NCI-H128 (cell line): ENCODE measurements around the gene AATK.
"Not testable (repeated sequence)": the region's sequence is repeated elsewhere in the genome, so short reads cannot be mapped to it uniquely, and the experiment has no call there.

Source experiments
- DNase-seq: peaks from one replicate; lab custom pipeline; 2025; ENCODE audit not compliant: unreplicated experiment; lab: John Stamatoyannopoulos, UW

The AATK gene

DNA sequence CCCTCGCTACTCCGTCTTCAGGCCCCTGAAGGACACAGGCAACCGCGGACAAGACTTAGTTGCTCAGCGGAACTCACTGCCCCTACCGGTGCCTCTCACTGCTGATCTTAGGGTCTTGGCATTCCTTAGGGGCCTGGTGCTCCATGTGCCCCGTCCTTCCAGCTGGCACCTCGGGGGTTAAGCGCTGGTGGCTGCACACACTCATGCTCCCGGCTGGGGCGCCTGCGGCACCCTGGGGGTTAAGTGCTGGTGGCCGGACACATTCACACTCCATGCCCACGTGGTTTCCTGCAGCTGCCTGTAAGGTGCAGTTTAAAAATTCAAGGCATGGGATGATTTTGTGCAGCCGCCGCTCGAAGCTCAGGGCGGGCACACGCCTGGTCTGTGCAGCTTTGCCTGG, 86.0 kb downstream of the AATK start:
- DNase-seq: no peak

DNA sequence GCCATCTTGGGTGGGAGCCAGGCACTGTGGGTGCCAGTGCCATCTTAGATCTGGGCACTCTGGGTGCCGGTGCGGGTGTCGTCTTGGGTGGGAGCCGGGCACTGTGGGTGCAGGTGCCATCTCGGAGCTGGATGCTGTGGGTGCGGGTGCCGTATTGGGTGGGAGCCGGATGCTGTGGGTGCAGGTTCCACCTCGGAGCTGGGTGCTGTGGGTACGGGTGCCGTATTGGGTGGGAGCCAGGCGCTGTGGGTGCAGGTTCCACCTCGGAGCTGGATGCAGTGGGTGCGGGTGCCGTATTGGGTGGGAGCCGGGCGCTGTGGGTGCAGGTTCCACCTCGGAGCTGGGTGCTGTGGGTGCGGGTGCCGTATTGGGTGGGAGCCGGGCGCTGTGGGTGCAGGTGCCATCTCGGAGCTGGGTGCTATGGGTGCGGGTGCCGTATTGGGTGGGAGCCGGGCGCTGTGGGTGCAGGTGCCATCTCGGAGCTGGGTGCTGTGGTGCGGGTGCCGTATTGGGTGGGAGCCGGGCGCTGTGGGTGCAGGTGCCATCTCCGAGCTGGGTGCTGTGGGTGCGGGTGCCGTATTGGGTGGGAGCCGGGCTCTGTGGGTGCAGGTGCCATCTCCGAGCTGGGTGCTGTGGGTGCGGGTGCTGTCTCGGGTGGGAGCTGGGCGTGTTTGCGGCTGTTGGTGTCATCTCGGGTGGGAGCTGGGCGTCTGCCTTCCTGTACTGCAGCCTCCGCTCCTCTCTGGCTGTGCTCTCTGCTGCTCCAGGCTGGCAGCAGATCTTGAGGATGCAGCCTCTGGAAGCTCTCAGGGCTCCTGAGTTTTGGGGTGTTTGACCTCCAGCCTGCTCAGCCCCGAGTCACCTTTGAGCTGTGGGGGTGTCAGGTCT, 87.8 kb downstream of the AATK start:
- not testable (repeated sequence) for DNase-seq

DNA sequence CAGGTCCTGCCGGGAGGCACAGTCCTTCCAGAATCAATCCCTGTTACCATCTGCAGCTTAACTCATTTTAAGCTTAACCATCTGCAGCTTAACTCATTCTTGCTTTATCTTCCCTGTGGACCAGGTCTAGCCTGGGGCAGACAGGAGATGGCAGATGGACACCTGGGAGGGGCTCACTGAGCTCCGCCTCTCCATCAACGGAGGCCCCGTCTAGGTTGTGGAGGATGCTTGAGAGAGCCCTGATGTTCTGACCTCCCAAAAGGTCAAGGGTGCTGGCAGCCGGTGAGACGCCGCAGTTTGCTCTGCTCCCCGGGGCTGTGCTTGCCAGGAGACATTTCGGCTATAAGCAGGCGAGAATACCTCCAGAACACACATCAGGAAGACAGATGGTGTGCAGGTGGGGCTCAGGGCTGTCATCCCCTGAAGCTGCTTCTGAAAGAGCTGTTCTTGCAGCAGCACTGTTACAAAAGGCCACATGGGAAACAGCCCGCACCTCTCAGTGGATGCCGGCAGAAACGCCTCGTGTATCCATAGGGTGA, 89.8 kb downstream of the AATK start:
- DNase-seq: no peak

DNA sequence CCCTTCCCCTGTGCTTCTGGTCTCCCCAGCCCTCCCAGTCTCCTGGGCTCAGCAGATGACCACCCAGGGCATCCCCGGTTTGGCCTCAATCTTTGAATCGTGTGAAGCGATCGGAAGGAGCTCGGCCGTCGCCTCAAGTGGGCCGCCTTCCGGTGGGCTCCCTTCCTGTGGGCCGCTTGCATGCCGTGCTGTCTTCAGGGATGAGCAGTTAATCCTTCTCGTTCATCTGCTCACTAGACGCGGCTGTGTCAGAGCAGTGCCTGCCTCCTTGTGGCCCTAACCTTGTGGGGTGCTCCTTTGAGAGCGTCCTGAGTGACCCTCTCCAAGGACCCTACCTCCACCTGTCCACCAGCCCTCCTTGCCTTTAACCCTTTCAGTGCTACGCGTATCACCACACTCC, 90.7 kb downstream of the AATK start:
- no peak for DNase-seq

DNA sequence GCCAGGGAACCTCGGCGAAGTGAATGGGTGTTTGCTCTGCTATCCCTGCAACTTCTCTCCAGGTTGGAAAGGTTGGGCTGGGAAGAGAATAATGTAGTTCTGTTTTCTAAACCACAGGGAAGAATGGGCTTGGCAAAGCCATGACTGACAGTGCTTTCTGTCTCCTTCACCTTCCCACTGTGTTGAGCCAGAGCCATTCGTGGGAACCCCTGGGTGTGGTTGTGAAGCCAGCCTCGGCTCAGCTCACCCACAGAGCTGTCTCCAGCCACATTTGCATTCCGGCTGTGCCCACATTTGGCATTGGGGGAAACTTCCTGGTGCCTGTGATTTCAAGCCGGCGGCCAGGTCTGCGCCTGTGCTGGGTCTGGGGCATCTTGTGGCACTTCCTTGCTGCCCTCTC, 91.1 kb downstream of the AATK start:
- no peak for DNase-seq

DNA sequence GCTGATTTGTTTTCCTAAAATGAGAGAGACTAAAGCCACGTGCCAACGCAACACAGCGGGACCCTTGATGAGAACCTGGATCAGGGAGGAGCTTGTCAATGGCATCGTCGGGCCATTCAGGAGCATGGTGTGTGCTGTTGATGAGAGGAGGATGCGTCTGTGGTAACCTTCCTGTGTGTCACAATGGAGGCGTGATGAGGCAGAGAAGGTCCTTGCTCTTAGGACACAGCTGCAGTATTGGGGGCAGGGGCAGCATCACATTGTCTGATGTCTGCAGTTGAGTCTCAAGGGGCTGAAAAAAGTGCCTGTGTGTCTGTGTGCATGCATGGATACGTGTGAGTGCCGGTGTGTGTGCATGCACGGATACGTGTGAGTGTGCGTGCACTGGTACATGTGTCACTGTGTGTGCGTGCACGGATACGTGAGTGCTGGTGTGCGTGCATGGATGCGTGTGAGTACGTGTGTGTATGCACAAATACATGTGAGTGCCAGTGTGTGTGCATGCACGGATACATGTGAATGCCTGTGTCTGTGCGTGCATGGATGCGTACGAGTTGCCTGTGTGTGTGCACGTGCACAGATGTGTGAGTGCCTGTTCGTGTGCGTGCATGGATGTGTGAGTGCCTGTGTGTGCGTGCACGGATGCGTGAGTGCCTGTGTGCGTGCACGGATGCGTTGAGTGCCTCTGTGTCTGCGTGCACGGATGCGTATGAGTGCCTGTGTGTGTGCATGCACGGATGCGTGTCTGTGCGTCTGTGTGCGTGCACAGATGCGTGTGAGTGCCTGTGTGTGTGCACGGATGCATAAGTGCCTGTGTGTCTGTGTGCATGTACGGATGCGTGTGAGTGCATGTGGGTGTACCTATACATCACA, 91.8 kb downstream of the AATK start:
- no peak for DNase-seq

DNA sequence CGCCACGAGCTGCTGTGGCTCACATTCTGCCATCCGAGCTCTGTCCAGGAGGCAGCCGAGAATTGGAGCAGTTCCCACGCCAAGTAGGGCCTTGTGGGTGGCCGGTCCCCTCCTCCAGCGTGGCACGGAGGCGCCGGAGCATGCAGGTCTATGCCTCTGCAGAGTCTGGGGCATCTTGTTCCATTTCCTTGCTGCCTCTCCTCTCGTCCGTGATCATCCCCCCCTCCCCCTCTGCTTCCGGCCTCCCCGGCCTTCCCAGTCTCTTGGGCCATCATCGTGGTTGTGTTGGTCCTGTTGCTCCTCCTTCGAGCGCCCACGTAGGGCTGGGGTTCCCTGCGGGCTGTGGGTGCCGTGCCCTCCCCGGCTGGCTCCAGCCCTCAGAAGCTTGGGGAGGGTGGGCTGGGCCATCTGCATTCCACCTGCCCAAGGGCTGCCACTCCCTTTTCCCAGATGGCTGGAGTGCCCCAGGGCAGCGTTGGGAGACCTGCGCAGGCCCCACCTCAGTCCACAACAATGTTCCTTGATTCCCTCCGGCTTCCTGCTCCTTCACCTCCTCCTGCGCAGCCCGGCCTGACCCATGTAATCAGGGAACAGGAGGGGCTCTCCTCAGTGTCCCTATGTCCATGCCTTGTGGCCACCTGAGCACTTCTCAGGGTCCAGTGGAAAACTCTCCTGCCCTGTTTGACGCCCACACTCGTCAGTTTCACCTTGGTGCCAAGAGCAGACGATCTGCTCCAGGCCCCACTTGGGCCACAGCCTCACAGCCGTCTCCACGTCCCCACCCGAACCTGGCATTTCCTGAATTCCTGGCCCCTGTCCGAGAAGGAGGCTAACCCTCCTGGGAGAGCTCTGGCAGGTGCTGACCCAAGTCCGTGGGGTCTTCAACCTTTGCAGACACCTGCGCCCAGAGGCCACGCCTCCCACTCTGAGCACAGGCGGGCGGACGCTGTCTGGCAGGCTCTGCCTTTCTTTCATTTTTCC, 94.0 kb downstream of the AATK start:
- DNase-seq: no peak

DNA sequence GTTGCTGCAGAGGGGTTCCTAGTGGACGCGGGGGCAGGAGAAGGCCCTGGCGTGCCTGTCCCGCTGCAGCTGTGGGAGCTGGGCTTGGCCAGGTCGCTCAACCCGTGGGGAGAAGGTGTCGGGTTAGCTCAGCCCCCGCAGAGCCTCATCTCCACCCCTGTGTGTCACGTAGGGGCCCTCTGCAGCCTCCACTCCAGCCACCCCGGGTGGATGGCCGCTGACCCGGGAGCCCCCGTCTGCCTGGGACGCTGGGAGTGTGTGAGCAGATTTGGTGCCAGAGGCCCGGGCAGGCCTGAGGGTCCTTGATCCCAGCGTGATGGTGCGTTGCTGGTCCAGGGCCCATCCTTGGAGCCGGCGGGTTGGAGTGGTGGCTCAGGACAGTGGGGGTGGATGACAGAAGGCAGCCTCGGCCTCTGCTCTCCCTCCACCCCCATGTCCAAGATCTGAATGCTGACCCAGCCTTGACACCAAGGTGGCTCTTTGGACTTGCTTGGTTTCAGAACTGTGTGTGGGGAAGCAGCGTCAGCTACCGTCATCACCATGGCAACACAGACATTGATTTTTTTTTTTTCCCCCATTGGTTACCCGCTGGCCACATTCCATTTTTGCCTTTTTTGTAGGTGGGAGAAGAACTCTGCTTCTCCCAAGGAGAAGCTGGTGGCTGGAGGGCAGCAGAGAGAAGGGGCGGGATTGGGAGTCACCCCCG, 95.3 kb downstream of the AATK start:
- DNase-seq: no peak

DNA sequence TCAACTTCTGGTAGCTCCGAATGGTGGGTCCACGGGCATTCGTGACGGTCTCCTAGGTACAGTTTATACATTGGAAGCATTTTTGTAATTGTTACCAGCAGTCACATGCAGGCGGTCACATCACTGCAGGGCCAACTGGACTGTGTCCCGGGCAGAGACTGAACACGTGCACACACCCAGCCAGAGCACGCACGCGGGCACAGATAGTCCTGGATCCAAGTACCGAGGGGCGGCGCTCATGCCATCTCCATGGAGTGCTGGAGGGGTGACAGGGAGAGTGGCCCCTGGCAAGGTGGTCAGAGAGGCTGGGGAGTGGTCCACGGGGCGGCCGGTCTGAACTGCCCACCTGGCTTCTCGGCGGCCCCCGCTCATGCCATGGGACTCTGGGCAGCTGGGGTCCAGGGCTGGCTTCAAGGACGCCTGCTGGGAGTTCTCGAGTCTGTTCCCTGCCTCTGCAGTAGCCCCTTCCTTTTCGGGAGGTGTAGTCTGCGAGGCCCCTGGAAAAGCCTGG, 96.8 kb downstream of the AATK start:
- DNase-seq: no peak

DNA sequence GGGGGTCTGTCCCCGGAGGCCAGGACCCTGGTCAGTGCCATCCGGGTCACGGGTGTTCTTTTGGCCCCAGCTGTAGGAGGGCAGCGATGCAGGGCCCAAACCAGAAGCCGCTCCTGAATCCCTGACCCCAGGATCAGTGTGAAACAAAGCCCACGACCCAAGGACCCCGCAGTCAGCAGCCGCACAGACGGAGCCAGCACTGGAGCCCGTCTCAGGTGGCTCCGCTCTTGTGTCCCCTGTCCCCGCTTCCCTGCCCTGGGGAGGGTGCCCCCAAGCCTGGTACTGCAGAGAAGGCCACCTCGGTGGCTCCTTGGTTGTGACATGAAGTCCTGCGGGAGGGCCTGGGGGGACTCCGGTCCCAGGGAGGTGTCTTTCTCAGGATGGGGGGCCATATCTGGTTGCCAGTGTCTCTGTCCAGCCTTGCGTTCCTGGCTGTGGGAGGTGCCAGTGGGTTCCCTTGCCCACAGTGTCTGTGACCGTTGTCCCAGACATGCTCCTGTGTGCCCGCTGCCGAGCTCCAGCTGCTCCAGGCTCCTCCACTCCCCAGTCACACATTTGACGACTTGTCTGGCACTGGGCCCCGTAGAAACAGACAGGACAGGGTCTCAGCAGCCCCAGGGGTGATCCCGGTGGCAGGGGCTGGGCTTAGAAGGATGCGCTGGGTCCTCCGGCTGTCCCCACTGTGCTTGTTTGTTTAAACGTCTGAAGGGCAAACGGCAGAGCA, 97.4 kb downstream of the AATK start:
- no peak for DNase-seq

DNA sequence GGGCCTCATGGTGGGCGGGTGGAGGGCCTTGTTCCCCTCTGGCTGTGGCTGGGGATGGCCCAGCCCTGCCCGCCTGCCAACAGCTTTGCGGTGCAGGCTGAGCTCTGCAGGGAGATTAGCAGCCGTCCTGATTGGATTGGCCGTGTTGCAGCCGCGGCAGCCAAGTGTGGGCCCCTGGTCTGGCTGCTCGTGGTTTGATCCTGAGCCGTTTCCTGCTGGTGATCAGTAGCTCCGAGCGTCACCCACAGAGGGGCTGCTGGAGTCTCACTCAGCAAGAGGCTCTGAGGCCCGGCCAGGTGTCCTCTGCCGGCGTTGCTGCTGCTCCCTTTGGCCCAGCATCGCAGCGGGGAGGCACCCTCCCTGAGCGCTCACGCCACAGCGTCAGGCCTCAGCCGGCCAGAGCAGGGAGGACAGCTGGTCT, 98.6 kb downstream of the AATK start:
- DNase-seq: no peak
